ENCODE data around the gene G6PC1. TPM values are rescaled to one million over a fixed set of nuclear protein-coding genes. Genes with fewer than 3 reads are reported as not detected.
"Not testable (repeated sequence)": the region's sequence is repeated elsewhere in the genome, so short reads cannot be mapped to it uniquely, and the experiment has no call there.

Gene G6PC1
- total and polyA plus RNA-seq, 2 of the 4 experiments (the other 2 are of a cell fraction) = not detected

DNA sequence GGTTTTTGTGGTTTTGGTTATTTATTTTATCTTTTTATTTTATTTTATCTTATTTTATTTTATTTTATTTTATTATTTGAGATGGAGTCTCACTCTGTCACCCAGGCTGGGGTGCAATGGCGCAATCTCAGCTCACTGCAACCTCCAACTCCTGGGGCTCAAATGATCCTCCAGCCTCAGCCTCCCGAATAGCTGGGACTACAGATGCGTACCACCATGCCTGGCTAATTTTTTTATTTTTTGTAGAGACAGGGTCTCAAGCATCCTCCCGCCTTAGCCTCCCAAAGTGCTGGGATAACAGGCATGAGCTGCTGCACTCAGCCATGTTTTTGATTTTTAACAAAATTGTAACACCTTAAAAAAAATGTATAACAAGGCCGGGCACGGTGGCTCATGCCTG, 14.7 kb downstream of the G6PC1 start:
- H2AFZ ChIP-seq (replicated peaks; ENCODE audit: low read length, poor library complexity); ATAC-seq (ENCODE audit: low read depth); H3K9me3 ChIP-seq (ENCODE audit: control insufficient read depth, insufficient read depth, low read length); H4K8ac ChIP-seq (ENCODE audit: low read depth in 2 of 2, low read length in 2 of 2); H3K36me3 ChIP-seq (ENCODE audit: control insufficient read depth, insufficient read depth, low read length); H4K91ac ChIP-seq (ENCODE audit: insufficient read depth, low read depth, low read length); H2BK20ac ChIP-seq (ENCODE audit: low read depth, low read length); CTCF ChIA-PET; in situ Hi-C loops (cut with MboI; ENCODE audit: low sequenced_read_pairs); BruUV-seq (replicated peaks); H2BK15ac ChIP-seq (ENCODE audit: low read depth, low read length); POLR2A ChIA-PET (ENCODE audit: unreplicated experiment); H3K14ac ChIP-seq (replicated peaks; ENCODE audit: low read depth, low read length); H3K4me3 ChIP-seq (ENCODE audit: insufficient read depth, low read depth, low read length); H3K4me1 ChIP-seq (ENCODE audit: control insufficient read depth, insufficient read depth, low read length); H3K27ac ChIP-seq (ENCODE audit: insufficient read depth, low read length); H3K4ac ChIP-seq (ENCODE audit: low read depth, low read length); H3K9me1 ChIP-seq (ENCODE audit: insufficient read depth, low read length); H4K5ac ChIP-seq (ENCODE audit: low read depth, low read length); DNase-seq; H3K23ac ChIP-seq (ENCODE audit: low read depth, low read length); H2AK9ac ChIP-seq (replicated peaks; ENCODE audit: low read depth, low read length, poor library complexity); H2BK5ac ChIP-seq (ENCODE audit: low read depth, low read length, poor library complexity, severe bottlenecking); intact Hi-C loops (cut with micrococcal nuclease); H3K79me1 ChIP-seq (ENCODE audit: low read depth in 1 of 2, low read length in 2 of 2); H3K56ac ChIP-seq (ENCODE audit: extremely low read depth, insufficient read depth, low read length); H2BK120ac ChIP-seq (ENCODE audit: low read depth, low read length); H3K4me2 ChIP-seq (ENCODE audit: low read depth, low read length); H3K18ac ChIP-seq (ENCODE audit: low read depth, low read length); H3K9ac ChIP-seq (ENCODE audit: low read depth, low read length); H2AK5ac ChIP-seq (ENCODE audit: low read depth, low read length); dilution Hi-C loops (cut with HindIII; ENCODE audit: low sequenced_read_pairs, unreplicated experiment); H4K20me1 ChIP-seq (ENCODE audit: insufficient read depth, low read length): not testable (repeated sequence)
- peaks cover 23% of the 10 kb centered on the region for H3K27me3 ChIP-seq (ENCODE audit: control insufficient read depth, insufficient read depth, low read length)
- WGBS, 2 experiments (ENCODE audit: extremely low coverage in 2 of 2, insufficient read length in 1 of 2) = no CpG with 5 or more reads among the region's 6 CpGs

DNA sequence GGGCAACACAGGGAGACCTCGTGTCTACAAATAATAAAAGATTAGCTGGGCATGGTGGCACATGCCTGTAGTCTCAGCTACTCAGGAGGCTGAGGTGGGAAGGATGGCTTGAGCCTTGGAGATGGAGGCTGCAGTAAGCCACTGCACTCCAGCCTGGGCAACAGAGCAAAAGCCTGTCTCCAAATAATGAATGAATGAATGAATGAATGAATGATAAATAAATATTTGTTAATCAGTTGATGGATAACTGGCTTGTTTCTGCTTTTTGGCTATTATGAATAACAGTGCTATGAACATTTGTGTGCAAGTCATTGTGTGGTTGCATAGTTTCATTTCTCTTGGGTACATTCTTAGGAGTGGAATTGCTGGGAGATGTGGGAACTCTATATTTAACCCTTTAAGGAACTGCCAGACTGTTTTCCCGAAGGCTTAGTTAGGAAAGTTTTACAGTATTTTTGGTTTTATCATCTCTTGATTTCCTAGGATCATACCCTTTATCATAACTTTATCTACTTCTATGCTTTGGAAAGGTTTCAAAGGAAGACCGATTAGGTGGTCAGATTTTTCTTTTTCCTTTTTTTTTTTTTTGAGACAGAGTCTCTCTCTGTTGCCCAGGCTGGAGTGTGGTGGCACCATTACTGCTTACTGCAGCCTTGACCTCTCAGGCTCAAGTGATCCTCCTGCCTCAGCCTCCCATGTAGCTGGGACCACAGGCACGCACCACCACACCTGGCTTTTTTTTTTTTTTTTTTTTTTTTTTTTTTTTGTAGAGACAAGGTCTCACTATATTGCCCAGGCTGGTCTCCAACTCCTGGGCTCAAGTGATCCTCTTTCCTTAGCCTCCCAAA, 16.0 kb downstream of the G6PC1 start:
- H4K5ac ChIP-seq (ENCODE audit: low read depth, low read length); H4K8ac ChIP-seq (ENCODE audit: low read depth in 2 of 2, low read length in 2 of 2); H2BK120ac ChIP-seq (ENCODE audit: low read depth, low read length); H3K14ac ChIP-seq (replicated peaks; ENCODE audit: low read depth, low read length); H3K23ac ChIP-seq (ENCODE audit: low read depth, low read length); in situ Hi-C loops (cut with MboI; ENCODE audit: low sequenced_read_pairs); H3K9ac ChIP-seq (ENCODE audit: low read depth, low read length); H3K9me1 ChIP-seq (ENCODE audit: insufficient read depth, low read length); H3K18ac ChIP-seq (ENCODE audit: low read depth, low read length); H2BK20ac ChIP-seq (ENCODE audit: low read depth, low read length); H3K36me3 ChIP-seq (ENCODE audit: control insufficient read depth, insufficient read depth, low read length); H4K91ac ChIP-seq (ENCODE audit: insufficient read depth, low read depth, low read length); H2BK15ac ChIP-seq (ENCODE audit: low read depth, low read length); H3K4me3 ChIP-seq (ENCODE audit: insufficient read depth, low read depth, low read length); H3K27ac ChIP-seq (ENCODE audit: insufficient read depth, low read length); POLR2A ChIA-PET (ENCODE audit: unreplicated experiment); ATAC-seq (ENCODE audit: low read depth); H2AK5ac ChIP-seq (ENCODE audit: low read depth, low read length); H2BK5ac ChIP-seq (ENCODE audit: low read depth, low read length, poor library complexity, severe bottlenecking); H4K20me1 ChIP-seq (ENCODE audit: insufficient read depth, low read length); H3K9me3 ChIP-seq (ENCODE audit: control insufficient read depth, insufficient read depth, low read length); BruUV-seq (replicated peaks); intact Hi-C loops (cut with micrococcal nuclease); dilution Hi-C loops (cut with HindIII; ENCODE audit: low sequenced_read_pairs, unreplicated experiment); H2AFZ ChIP-seq (replicated peaks; ENCODE audit: low read length, poor library complexity); DNase-seq; H3K4me1 ChIP-seq (ENCODE audit: control insufficient read depth, insufficient read depth, low read length); H3K79me1 ChIP-seq (ENCODE audit: low read depth in 1 of 2, low read length in 2 of 2); H2AK9ac ChIP-seq (replicated peaks; ENCODE audit: low read depth, low read length, poor library complexity); H3K4me2 ChIP-seq (ENCODE audit: low read depth, low read length); H3K56ac ChIP-seq (ENCODE audit: extremely low read depth, insufficient read depth, low read length); CTCF ChIA-PET; H3K4ac ChIP-seq (ENCODE audit: low read depth, low read length): not testable (repeated sequence)
- 67% methylated on average over 1 of the region's 4 CpGs; no CpG with 5 or more reads in 1 of the 2 experiments for WGBS, 2 experiments (ENCODE audit: extremely low coverage in 2 of 2, insufficient read length in 1 of 2)
- peaks cover 20% of the 10 kb centered on the region for H3K27me3 ChIP-seq (ENCODE audit: control insufficient read depth, insufficient read depth, low read length)
